Muscle of leg (tissue), 11 donors: ENCODE data around the gene CDH13. TPM values are rescaled to one million over a fixed set of nuclear protein-coding genes. Genes with fewer than 3 reads are reported as not detected.

Experiments
- DNase-seq: peaks from one replicate; pipeline ENCODE4 v3.0.0; 2013
- H3K27ac ChIP-seq: one replicate; pipeline ENCODE4 v1.5.1; 2013; ENCODE audit warnings: mild to moderate bottlenecking, low read length, control low read depth
- H3K27me3 ChIP-seq: one replicate; pipeline ENCODE4 v1.6.1; 2013; ENCODE audit warnings: low read length; ENCODE audit not compliant: control insufficient read depth, insufficient read depth
- H3K36me3 ChIP-seq: one replicate; pipeline ENCODE4 v1.6.1; 2013; ENCODE audit warnings: low read length; ENCODE audit not compliant: control insufficient read depth, insufficient read depth
- H3K4me1 ChIP-seq: one replicate; pipeline ENCODE4 v1.6.1; 2013; ENCODE audit warnings: low read length; ENCODE audit not compliant: control insufficient read depth, insufficient read depth
- H3K4me3 ChIP-seq: one replicate; pipeline ENCODE4 v1.5.1; 2013; ENCODE audit warnings: low read length, control low read depth
- H3K9me3 ChIP-seq: replicated peaks from 2 replicates; pipeline ENCODE4 v1.6.1; 2013; ENCODE audit warnings: low read depth, low read length; ENCODE audit not compliant: control insufficient read depth
- WGBS: methylation state at CpG from one replicate; pipeline ENCODE4 v1.1.5; 2013; ENCODE audit warnings: missing lambda C conversion rate; ENCODE audit not compliant: insufficient coverage; 5-methylcytosine and 5-hydroxymethylcytosine counted together
- polyA plus RNA-seq, 8 donors: library from polyadenylated mRNA; unstranded; fragments of 120-200 nt; gene quantifications; one replicate each; pipeline versions ENCODE4 v1.2.1 to v1.2.3, GENCODE V29; 2013; ENCODE audit warnings: inconsistent platforms in 1 of 8, low replicate concordance in 1 of 8; ENCODE audit not compliant: insufficient read length in 8 of 8, insufficient read depth in 1 of 8
- total RNA-seq: library from RNA; stranded (reverse); fragments of 120-200 nt; gene quantifications from one replicate; pipeline ENCODE4 v1.2.4, GENCODE V29; 2013

CDH13 gene
- total and polyA plus RNA-seq, 9 donors: 30.5 to 55.7 (median 47.9) TPM

GRCh38 chr16:82824408-82824807 is 197.6 kb downstream of the CDH13 start:
- no peak overlapping the region for H3K4me3 ChIP-seq
- H3K9me3 ChIP-seq: peaks cover 6% of the 10 kb centered on the region
- DNase-seq: peak; percentile 35
- WGBS: no CpG with 5 or more reads among the region's 5 CpGs
- H3K36me3 ChIP-seq: no peaks in the 10 kb centered on the region
- peaks cover 3% of the 10 kb centered on the region for H3K4me1 ChIP-seq
- H3K27me3 ChIP-seq: no peaks in the 10 kb centered on the region
- H3K27ac ChIP-seq: no peak overlapping the region

GRCh38 chr16:82829301-82829700 is 202.5 kb downstream of the CDH13 start:
- Histone ChIP-seq H3K27ac (no peak overlapping the region), H3K4me1 (peaks cover 3% of the 10 kb centered on the region), H3K36me3 (no peaks in the 10 kb centered on the region), H3K27me3 (no peaks in the 10 kb centered on the region), H3K4me3 (no peak overlapping the region), H3K9me3 (peaks cover 6% of the 10 kb centered on the region)
- peak; percentile 16 for DNase-seq
- no CpG with 5 or more reads among the region's 6 CpGs for WGBS

- WGBS: 100% methylated on average over 1 of the region's 7 CpGs
- peaks cover 3% of the 10 kb centered on the region for H3K4me1 ChIP-seq
- no peak overlapping the region for H3K4me3 ChIP-seq
- no peak for DNase-seq
- H3K9me3 ChIP-seq: peaks cover 3% of the 10 kb centered on the region
- no peak overlapping the region for H3K27ac ChIP-seq
- H3K27me3 ChIP-seq: no peaks in the 10 kb centered on the region
- H3K36me3 ChIP-seq: no peaks in the 10 kb centered on the region
These were observed 204.2 kb downstream of the CDH13 start for GRCh38 chr16:82830944-82831343.

- H3K27me3 ChIP-seq: no peaks in the 10 kb centered on the region
- H3K9me3 ChIP-seq: peaks cover 3% of the 10 kb centered on the region
- no peaks in the 10 kb centered on the region for H3K36me3 ChIP-seq
- WGBS: 57% methylated on average over 1 of the region's 3 CpGs
- H3K27ac ChIP-seq: no peak overlapping the region
- no peak overlapping the region for H3K4me3 ChIP-seq
- DNase-seq: no peak
- H3K4me1 ChIP-seq: peaks cover 3% of the 10 kb centered on the region
These were observed 206.1 kb downstream of the CDH13 start for GRCh38 chr16:82832821-82833220.

GRCh38 chr16:82833378-82833993 is 206.7 kb downstream of the CDH13 start:
- no CpG with 5 or more reads among the region's 7 CpGs for WGBS
- DNase-seq: no peak
- H3K9me3 ChIP-seq: no peaks in the 10 kb centered on the region

GRCh38 chr16:82834151-82834815 is 207.5 kb downstream of the CDH13 start:
- no peak overlapping the region for H3K27ac ChIP-seq
- H3K36me3 ChIP-seq: no peaks in the 10 kb centered on the region
- no peak for DNase-seq
- WGBS: 45% methylated on average over 5 of the region's 8 CpGs
- no peaks in the 10 kb centered on the region for H3K9me3 ChIP-seq
- no peaks in the 10 kb centered on the region for H3K27me3 ChIP-seq
- peaks cover under 1% of the 10 kb centered on the region for H3K4me1 ChIP-seq
- H3K4me3 ChIP-seq: no peak overlapping the region

More at GRCh38 chr16:82833378-82833993, 206.7 kb downstream of the CDH13 start:
- no peak overlapping the region for H3K4me3 ChIP-seq
- no peak overlapping the region for H3K27ac ChIP-seq
- no peaks in the 10 kb centered on the region for H3K27me3 ChIP-seq
- peaks cover 3% of the 10 kb centered on the region for H3K4me1 ChIP-seq
- H3K36me3 ChIP-seq: no peaks in the 10 kb centered on the region

- H3K4me3 ChIP-seq: no peak overlapping the region
- no peaks in the 10 kb centered on the region for H3K9me3 ChIP-seq
- no peaks in the 10 kb centered on the region for H3K4me1 ChIP-seq
- DNase-seq: no peak
- no peak overlapping the region for H3K27ac ChIP-seq
- 97% methylated on average over 3 of the region's 5 CpGs for WGBS
- no peaks in the 10 kb centered on the region for H3K27me3 ChIP-seq
- H3K36me3 ChIP-seq: no peaks in the 10 kb centered on the region
These were observed 208.9 kb downstream of the CDH13 start for GRCh38 chr16:82835487-82836155.

GRCh38 chr16:82841108-82841507 is 214.3 kb downstream of the CDH13 start:
- 77% methylated on average over 3 of the region's 3 CpGs for WGBS
- Histone ChIP-seq H3K36me3 (no peaks in the 10 kb centered on the region), H3K27me3 (no peaks in the 10 kb centered on the region), H3K27ac (no peak overlapping the region), H3K4me1 (peaks cover 7% of the 10 kb centered on the region), H3K9me3 (peaks cover 7% of the 10 kb centered on the region), H3K4me3 (no peak overlapping the region)
- DNase-seq: no peak

GRCh38 chr16:82843606-82844271 is 217.0 kb downstream of the CDH13 start:
- Histone ChIP-seq H3K4me1 (peaks cover 7% of the 10 kb centered on the region), H3K27me3 (no peaks in the 10 kb centered on the region), H3K27ac (no peak overlapping the region), H3K4me3 (no peak overlapping the region), H3K36me3 (no peaks in the 10 kb centered on the region), H3K9me3 (peaks cover 7% of the 10 kb centered on the region)
- WGBS: 63% methylated on average over 2 of the region's 5 CpGs
- no peak for DNase-seq

- peak; percentile 65 for DNase-seq
- no CpG with 5 or more reads among the region's 3 CpGs for WGBS
- no peaks in the 10 kb centered on the region for H3K36me3 ChIP-seq
- H3K4me3 ChIP-seq: no peak overlapping the region
- H3K27ac ChIP-seq: no peak overlapping the region
- H3K9me3 ChIP-seq: peaks cover 7% of the 10 kb centered on the region
- H3K27me3 ChIP-seq: no peaks in the 10 kb centered on the region
- H3K4me1 ChIP-seq: peaks cover 7% of the 10 kb centered on the region
These were observed 218.3 kb downstream of the CDH13 start for GRCh38 chr16:82845116-82845515.
